Liver (tissue), 9 donors: ENCODE results near the gene SH3PXD2A. TPM values are rescaled to one million over a fixed set of nuclear protein-coding genes. Genes with fewer than 3 reads are reported as not detected.

Source experiments
- DNase-seq: peaks from one replicate; pipeline ENCODE4 v3.0.0-alpha.2; 2017; ENCODE audit warnings: low spot score
- H3K27ac ChIP-seq, 2 donors: one replicate each; pipeline ENCODE4 v1.7.0; 2013; ENCODE audit warnings: inconsistent platforms in 2 of 2, low read length in 2 of 2, control low read depth in 1 of 2, low read depth in 1 of 2, mild to moderate bottlenecking in 1 of 2
- H3K27me3 ChIP-seq, 4 donors: one replicate each; pipeline versions ENCODE4 v1.6.1 to v1.7.0; 2013; ENCODE audit warnings: low read length in 3 of 4, inconsistent platforms in 1 of 4, mild to moderate bottlenecking in 1 of 4, moderate library complexity in 1 of 4; ENCODE audit not compliant: control insufficient read depth in 4 of 4, insufficient read depth in 4 of 4
- H3K36me3 ChIP-seq, 4 donors: one replicate each; pipeline versions ENCODE4 v1.6.1 to v1.7.0; 2013; ENCODE audit warnings: low read length in 3 of 4, mild to moderate bottlenecking in 3 of 4, low read depth in 1 of 4, moderate library complexity in 1 of 4; ENCODE audit not compliant: control insufficient read depth in 4 of 4, insufficient read depth in 3 of 4
- H3K4me1 ChIP-seq, 4 donors: one replicate each; pipeline versions ENCODE4 v1.6.1 to v1.7.0; 2013; ENCODE audit warnings: low read length in 3 of 4, mild to moderate bottlenecking in 3 of 4, moderate library complexity in 1 of 4; ENCODE audit not compliant: control insufficient read depth in 4 of 4, insufficient read depth in 4 of 4
- H3K4me3 ChIP-seq, 3 donors: one replicate each; pipeline versions ENCODE4 v1.6.1 to v1.7.0; 2013; ENCODE audit warnings: low read length in 3 of 3, control low read depth in 1 of 3, low read depth in 1 of 3, mild to moderate bottlenecking in 1 of 3
- H3K9ac ChIP-seq, 2 donors: one replicate each; pipeline ENCODE4 v1.7.0; 2013; ENCODE audit warnings: low read length in 2 of 2, mild to moderate bottlenecking in 2 of 2, moderate library complexity in 2 of 2, control low read depth in 1 of 2, low read depth in 1 of 2
- H3K9me3 ChIP-seq, 4 donors: one replicate each; pipeline versions ENCODE4 v1.6.1 to v1.7.0; 2013; ENCODE audit warnings: low read length in 3 of 4; ENCODE audit not compliant: control insufficient read depth in 4 of 4
- ATF3 ChIP-seq: IDR thresholded peaks from 2 replicates; pipeline ENCODE4 v1.6.1; 2016; ENCODE audit warnings: antibody characterized with exemption
- CTCF ChIP-seq: fragments of 150-350 bp; IDR thresholded peaks from 2 replicates; pipeline ENCODE4 v1.5.1; 2017; ENCODE audit warnings: improper control_type of control experiment, low read depth, low read length; ENCODE audit not compliant: missing input control
- FOXA1 ChIP-seq: IDR thresholded peaks from 2 replicates; pipeline ENCODE4 v1.6.1; 2016; ENCODE audit warnings: antibody characterized with exemption
- FOXA2 ChIP-seq: IDR thresholded peaks from 2 replicates; pipeline ENCODE4 v1.6.1; 2016; ENCODE audit warnings: antibody characterized with exemption
- GABPA ChIP-seq, 2 donors: IDR thresholded peaks in 1 of 2; conservative IDR thresholded peaks in 1 of 2; 2 replicates each; pipeline ENCODE4 v1.6.1; 2016; ENCODE audit warnings: antibody characterized with exemption in 2 of 2, mild to moderate bottlenecking in 1 of 2, moderate library complexity in 1 of 2
- HNF4A ChIP-seq, 2 donors: conservative IDR thresholded peaks; 2 replicates each; pipeline ENCODE4 v1.6.1; 2016; ENCODE audit warnings: antibody characterized with exemption in 2 of 2, mild to moderate bottlenecking in 2 of 2
- HNF4G ChIP-seq: IDR thresholded peaks from 2 replicates; pipeline ENCODE4 v1.6.1; 2016; ENCODE audit warnings: antibody characterized with exemption
- JUND ChIP-seq, 2 donors: IDR thresholded peaks; 2 replicates each; pipeline ENCODE4 v1.6.1; 2016; ENCODE audit warnings: antibody characterized with exemption in 2 of 2
- RXRA ChIP-seq, 2 donors: IDR thresholded peaks; 2 replicates each; pipeline ENCODE4 v1.6.1; 2017 to 2018; ENCODE audit warnings: antibody characterized with exemption in 2 of 2, mild to moderate bottlenecking in 1 of 2
- SP1 ChIP-seq: IDR thresholded peaks from 2 replicates; pipeline ENCODE4 v1.6.1; 2018; ENCODE audit warnings: antibody characterized with exemption, mild to moderate bottlenecking
- TAF1 ChIP-seq: conservative IDR thresholded peaks from 2 replicates; pipeline ENCODE4 v1.6.1; 2016; ENCODE audit warnings: antibody characterized with exemption, mild to moderate bottlenecking
- YY1 ChIP-seq: IDR thresholded peaks from 2 replicates; pipeline ENCODE4 v1.6.1; 2016; ENCODE audit warnings: antibody characterized with exemption, mild to moderate bottlenecking
- ZBTB33 ChIP-seq: IDR thresholded peaks from 2 replicates; pipeline ENCODE4 v1.6.1; 2016; ENCODE audit warnings: antibody characterized with exemption
- WGBS: extraction: QIAGEN DNeasy Blood & Tissue Kit; methylation state at CpG from one replicate; pipeline ENCODE4 v1.1.7; 2013; 5-methylcytosine and 5-hydroxymethylcytosine counted together
- polyA plus RNA-seq, 2 donors: library from polyadenylated mRNA; stranded (reverse) in 1 of 2; unstranded in 1 of 2; fragments of 200-250 nt in 1 of 2; fragments of >200 nt in 1 of 2; fragmentation: Nextera tagmentation in 1 of 2; extraction: Ambion mirVana in 1 of 2; gene quantifications; one replicate each; pipeline versions ENCODE4 v1.2.1 to v1.2.3, GENCODE V29; 2013 to 2015
- total RNA-seq, 2 donors: library from RNA; depleted of rRNA; stranded (reverse); fragments of >200 nt; gene quantifications; one replicate each; pipeline ENCODE4 v1.2.3, GENCODE V29; 2014
- donor health status: healthy.
- donor health status: healthy.
- donor health status: healthy.
- donor health status: healthy.
- donor health status: healthy.

The SH3PXD2A gene
- total and polyA plus RNA-seq, 4 donors: 0.82 to 5.5 (median 3.9) TPM

- TF ChIP-seq HNF4A (conservative IDR thresholded peaks at IDR 0.05) (no peak), CTCF (no peak), FOXA1 (no peak), ATF3 (no peak), JUND (IDR thresholded peaks at IDR 0.05) (no peak), HNF4G (no peak), GABPA (IDR thresholded peaks at IDR 0.05 in 1 of 2, conservative IDR thresholded peaks at IDR 0.05 in 1 of 2) (no peak), FOXA2 (no peak), RXRA (IDR thresholded peaks at IDR 0.05) (no peak), YY1 (no peak), SP1 (no peak), ZBTB33 (no peak), TAF1 (no peak)
- no peaks in the 10 kb centered on the region for H3K27me3 ChIP-seq
- H3K9ac ChIP-seq: no peak overlapping the region
- no peaks in the 10 kb centered on the region for H3K36me3 ChIP-seq
- no peak overlapping the region for H3K4me3 ChIP-seq
- DNase-seq: no peak
- H3K27ac ChIP-seq: no peak overlapping the region
- WGBS: 84% methylated on average over 6 of the region's 6 CpGs
- H3K4me1 ChIP-seq: peaks cover 3 to 8% (median 6%) of the 10 kb centered on the region in 4 donors
- H3K9me3 ChIP-seq: no peaks in the 10 kb centered on the region
Measured at GRCh38 chr10:103829278-103829677, 26.1 kb downstream of the SH3PXD2A start.

- no peak overlapping the region for H3K4me3 ChIP-seq
- no peaks in the 10 kb centered on the region for H3K9me3 ChIP-seq
- TF ChIP-seq ATF3 (no peak), CTCF (no peak), JUND (IDR thresholded peaks at IDR 0.05) (no peak)
- H3K27ac ChIP-seq: no peak overlapping the region
- no peaks in the 10 kb centered on the region for H3K36me3 ChIP-seq
- H3K27me3 ChIP-seq: no peaks in the 10 kb centered on the region
- no peak overlapping the region for H3K9ac ChIP-seq
- 89% methylated on average over 7 of the region's 7 CpGs for WGBS
- no peak for DNase-seq
- H3K4me1 ChIP-seq: peaks cover 0 to 2% (median 1%) of the 10 kb centered on the region in 4 donors
Measured at GRCh38 chr10:103828587-103829197, 26.7 kb downstream of the SH3PXD2A start.
